Mesendoderm (in vitro differentiated cells): ENCODE data around the gene ADGRG1. TPM values are rescaled to one million over a fixed set of nuclear protein-coding genes. Genes with fewer than 3 reads are reported as not detected.
A peak's percentile ranks its signal among the peaks of the same experiment; 100 is the strongest.

Experiments
- DNase-seq: peaks from one replicate; pipeline ENCODE4 v3.0.0; 2013
- H2AK5ac ChIP-seq: 2 replicates; pipeline ENCODE4 v1.6.1; 2013; ENCODE audit warnings: low read length, inconsistent platforms
- H2BK120ac ChIP-seq: 2 replicates; pipeline ENCODE4 v1.6.1; 2013; ENCODE audit warnings: low read depth, mild to moderate bottlenecking, low read length, moderate library complexity, mixed read lengths
- H2BK15ac ChIP-seq: replicated peaks from 2 replicates; pipeline ENCODE4 v1.6.1; 2013; ENCODE audit warnings: low read depth, mild to moderate bottlenecking, moderate library complexity
- H2BK5ac ChIP-seq: 2 replicates; pipeline ENCODE4 v1.6.1; 2013; ENCODE audit warnings: low read length, inconsistent platforms
- H3K18ac ChIP-seq: 2 replicates; pipeline ENCODE4 v1.6.1; 2013; ENCODE audit warnings: mild to moderate bottlenecking, low read length, mixed read lengths
- H3K23ac ChIP-seq: one replicate; pipeline ENCODE4 v1.6.1; 2013; ENCODE audit warnings: low read length
- H3K27ac ChIP-seq: 2 replicates; pipeline ENCODE4 v1.5.1; 2013; ENCODE audit warnings: low read depth, mild to moderate bottlenecking, inconsistent platforms, low read length, moderate library complexity
- H3K27me3 ChIP-seq: 2 replicates; pipeline ENCODE4 v1.6.1; 2013; ENCODE audit warnings: low read length, control low read depth, mild to moderate bottlenecking, inconsistent platforms; ENCODE audit not compliant: insufficient read depth, poor library complexity
- H3K36me3 ChIP-seq: 2 replicates; pipeline ENCODE4 v1.6.1; 2013; ENCODE audit warnings: low read length, inconsistent platforms; ENCODE audit not compliant: control insufficient read depth, insufficient read depth
- H3K4ac ChIP-seq: one replicate; pipeline ENCODE4 v1.6.1; 2013; ENCODE audit warnings: low read depth, mild to moderate bottlenecking, low read length, moderate library complexity
- H3K4me1 ChIP-seq: 2 replicates; pipeline ENCODE4 v1.6.1; 2013; ENCODE audit warnings: low read depth, low read length, inconsistent platforms; ENCODE audit not compliant: control insufficient read depth
- H3K4me2 ChIP-seq: 2 replicates; pipeline ENCODE4 v1.6.1; 2013; ENCODE audit warnings: low read length
- H3K4me3 ChIP-seq: 2 replicates; pipeline ENCODE4 v1.5.1; 2013; ENCODE audit warnings: mild to moderate bottlenecking, low read length
- H3K56ac ChIP-seq: one replicate; pipeline ENCODE4 v1.6.1; 2013; ENCODE audit warnings: low read length
- H3K79me1 ChIP-seq: 2 replicates; pipeline ENCODE4 v1.6.1; 2013; ENCODE audit warnings: low read length, inconsistent platforms
- H3K79me2 ChIP-seq: 2 replicates; pipeline ENCODE4 v1.6.1; 2013; ENCODE audit warnings: mild to moderate bottlenecking, low read length; ENCODE audit not compliant: control insufficient read depth, insufficient read depth
- H3K9ac ChIP-seq: 2 replicates; pipeline ENCODE4 v1.6.1; 2013; ENCODE audit warnings: low read length, inconsistent platforms
- H4K5ac ChIP-seq: one replicate; pipeline ENCODE4 v1.6.1; 2013; ENCODE audit warnings: low read length
- H4K8ac ChIP-seq: one replicate; pipeline ENCODE4 v1.6.1; 2013; ENCODE audit warnings: low read depth, mild to moderate bottlenecking, control low read depth, low read length, moderate library complexity
- WGBS: extraction: QIAGEN DNeasy Blood & Tissue Kit; methylation state at CpG from one replicate; pipeline ENCODE4 v1.1.7; 2013; ENCODE audit warnings: low lambda C conversion rate, missing lambda C conversion rate; ENCODE audit not compliant: insufficient coverage; ENCODE audit errors: extremely low coverage; 5-methylcytosine and 5-hydroxymethylcytosine counted together
- polyA plus RNA-seq, 2 experiments: library from polyadenylated mRNA; stranded (reverse); fragments of 200-250 nt; gene quantifications; one replicate each; pipeline ENCODE4 v1.2.3, GENCODE V29; 2013

ADGRG1 gene
- polyA plus RNA-seq (2013, experiment 1 of 2), result 1.3 TPM
- polyA plus RNA-seq (2013, experiment 2 of 2), result 1.1 TPM

- no peak within 1 kb of the TSS for H3K4me3 ChIP-seq
- H2BK15ac ChIP-seq, result no peak within 1 kb of the TSS
- peak; percentile 95 for DNase-seq
- peak within 1 kb of the TSS; percentile 31 for H3K23ac ChIP-seq
- no peak within 1 kb of the TSS for H2BK5ac ChIP-seq
- peak within 1 kb of the TSS; percentile 37 for H3K56ac ChIP-seq
- H3K27me3 ChIP-seq, result no peaks in the 10 kb centered on the region
- H3K79me2 ChIP-seq, result no peaks in the 10 kb centered on the region
- H2AK5ac ChIP-seq, result no peak within 1 kb of the TSS
- no peaks in the 10 kb centered on the region for H3K79me1 ChIP-seq
- H3K18ac ChIP-seq, result no peak within 1 kb of the TSS
- H4K8ac ChIP-seq, result no peak within 1 kb of the TSS
- WGBS, result no CpG with 5 or more reads among the region's 32 CpGs
- no peak within 1 kb of the TSS for H2BK120ac ChIP-seq
- H3K4ac ChIP-seq, result no peak within 1 kb of the TSS
- no peaks in the 10 kb centered on the region for H3K36me3 ChIP-seq
- H3K4me2 ChIP-seq, result peak within 1 kb of the TSS; percentile 43
- no peak within 1 kb of the TSS for H3K9ac ChIP-seq
- H3K27ac ChIP-seq, result no peak within 1 kb of the TSS
- no peak within 1 kb of the TSS for H4K5ac ChIP-seq
- peaks cover 9% of the 10 kb centered on the region for H3K4me1 ChIP-seq
These were observed at the start of gene ADGRG1 for GRCh38 chr16:57628008-57628781. TSS of gene ADGRG1 (plus strand) at chr16:57628630. CDS start at chr16:57650288, 21,658 bp downstream.

GRCh38 chr16:57579361-57579665 is 49.1 kb upstream of the ADGRG1 start:
- Histone ChIP-seq H3K18ac (no peak overlapping the region), H3K56ac (no peak overlapping the region), H3K4ac (no peak overlapping the region), H3K23ac (no peak overlapping the region), H3K36me3 (no peaks in the 10 kb centered on the region), H3K4me1 (no peaks in the 10 kb centered on the region), H3K4me3 (no peak overlapping the region), H3K4me2 (no peak overlapping the region), H2AK5ac (no peak overlapping the region), H2BK120ac (no peak overlapping the region), H2BK15ac (no peak overlapping the region), H3K27me3 (no peaks in the 10 kb centered on the region), H2BK5ac (no peak overlapping the region), H3K27ac (no peak overlapping the region), H3K79me1 (no peaks in the 10 kb centered on the region), H3K79me2 (no peaks in the 10 kb centered on the region), H4K5ac (no peak overlapping the region), H4K8ac (no peak overlapping the region), H3K9ac (no peak overlapping the region)
- no peak for DNase-seq
- WGBS, result no CpG with 5 or more reads among the region's 2 CpGs

GRCh38 chr16:57585051-57585687 is 43.3 kb upstream of the ADGRG1 start:
- H3K4ac ChIP-seq, result no peak overlapping the region
- no CpG with 5 or more reads among the region's 3 CpGs for whole genome bisulfite sequencing
- no peak overlapping the region for H2BK15ac ChIP-seq
- no peak overlapping the region for H2BK5ac ChIP-seq
- no peaks in the 10 kb centered on the region for H3K79me2 ChIP-seq
- H3K79me1 ChIP-seq, result no peaks in the 10 kb centered on the region
- no peaks in the 10 kb centered on the region for H3K36me3 ChIP-seq
- no peak overlapping the region for H4K5ac ChIP-seq
- no peak overlapping the region for H3K23ac ChIP-seq
- no peak overlapping the region for H2BK120ac ChIP-seq
- no peak overlapping the region for H3K4me2 ChIP-seq
- no peaks in the 10 kb centered on the region for H3K27me3 ChIP-seq
- H3K56ac ChIP-seq, result no peak overlapping the region
- no peaks in the 10 kb centered on the region for H3K4me1 ChIP-seq
- H3K4me3 ChIP-seq, result no peak overlapping the region
- no peak overlapping the region for H4K8ac ChIP-seq
- no peak for DNase-seq
- H3K9ac ChIP-seq, result no peak overlapping the region
- no peak overlapping the region for H3K18ac ChIP-seq
- H3K27ac ChIP-seq, result no peak overlapping the region
- no peak overlapping the region for H2AK5ac ChIP-seq

- H2BK15ac ChIP-seq, result no peak overlapping the region
- no peak overlapping the region for H3K56ac ChIP-seq
- no peak for DNase-seq
- WGBS, result no CpG with 5 or more reads among the region's 7 CpGs
- no peak overlapping the region for H2BK120ac ChIP-seq
- H2AK5ac ChIP-seq, result no peak overlapping the region
- H4K5ac ChIP-seq, result no peak overlapping the region
- no peak overlapping the region for H3K9ac ChIP-seq
- no peak overlapping the region for H4K8ac ChIP-seq
- H3K27me3 ChIP-seq, result no peaks in the 10 kb centered on the region
- H3K4me3 ChIP-seq, result no peak overlapping the region
- no peaks in the 10 kb centered on the region for H3K4me1 ChIP-seq
- H3K27ac ChIP-seq, result no peak overlapping the region
- H3K18ac ChIP-seq, result no peak overlapping the region
- no peaks in the 10 kb centered on the region for H3K79me1 ChIP-seq
- no peak overlapping the region for H3K23ac ChIP-seq
- H3K79me2 ChIP-seq, result no peaks in the 10 kb centered on the region
- H3K36me3 ChIP-seq, result no peaks in the 10 kb centered on the region
- H2BK5ac ChIP-seq, result no peak overlapping the region
- H3K4ac ChIP-seq, result no peak overlapping the region
- no peak overlapping the region for H3K4me2 ChIP-seq
These were observed 39.6 kb upstream of the ADGRG1 start for GRCh38 chr16:57588831-57589230.

GRCh38 chr16:57589374-57589773 is 39.1 kb upstream of the ADGRG1 start:
- Histone ChIP-seq H3K4ac (no peak overlapping the region), H2BK5ac (no peak overlapping the region), H2BK15ac (no peak overlapping the region), H3K79me2 (no peaks in the 10 kb centered on the region), H3K27ac (no peak overlapping the region), H3K18ac (no peak overlapping the region), H3K4me3 (no peak overlapping the region), H4K5ac (no peak overlapping the region), H3K9ac (no peak overlapping the region), H3K36me3 (no peaks in the 10 kb centered on the region), H3K56ac (no peak overlapping the region), H3K4me1 (no peaks in the 10 kb centered on the region), H3K4me2 (no peak overlapping the region), H4K8ac (no peak overlapping the region), H3K27me3 (no peaks in the 10 kb centered on the region), H2AK5ac (no peak overlapping the region), H3K79me1 (no peaks in the 10 kb centered on the region), H3K23ac (no peak overlapping the region), H2BK120ac (no peak overlapping the region)
- DNase-seq, result no peak
- no CpG with 5 or more reads among the region's 7 CpGs for WGBS
